Epithelial cell of umbilical artery (primary cell): ENCODE results near the gene SLC25A6. TPM values are rescaled to one million over a fixed set of nuclear protein-coding genes. Genes with fewer than 3 reads are reported as not detected.

ENCODE experiments used
- total RNA-seq: library from RNA; depleted of rRNA; stranded (reverse); fragments of >200 nt; gene quantifications from 2 replicates; pipeline ENCODE4 v1.2.3, GENCODE V29; 2014

The SLC25A6 gene
- total RNA-seq: 80.2 and 184 TPM in 2 replicates

DNA sequence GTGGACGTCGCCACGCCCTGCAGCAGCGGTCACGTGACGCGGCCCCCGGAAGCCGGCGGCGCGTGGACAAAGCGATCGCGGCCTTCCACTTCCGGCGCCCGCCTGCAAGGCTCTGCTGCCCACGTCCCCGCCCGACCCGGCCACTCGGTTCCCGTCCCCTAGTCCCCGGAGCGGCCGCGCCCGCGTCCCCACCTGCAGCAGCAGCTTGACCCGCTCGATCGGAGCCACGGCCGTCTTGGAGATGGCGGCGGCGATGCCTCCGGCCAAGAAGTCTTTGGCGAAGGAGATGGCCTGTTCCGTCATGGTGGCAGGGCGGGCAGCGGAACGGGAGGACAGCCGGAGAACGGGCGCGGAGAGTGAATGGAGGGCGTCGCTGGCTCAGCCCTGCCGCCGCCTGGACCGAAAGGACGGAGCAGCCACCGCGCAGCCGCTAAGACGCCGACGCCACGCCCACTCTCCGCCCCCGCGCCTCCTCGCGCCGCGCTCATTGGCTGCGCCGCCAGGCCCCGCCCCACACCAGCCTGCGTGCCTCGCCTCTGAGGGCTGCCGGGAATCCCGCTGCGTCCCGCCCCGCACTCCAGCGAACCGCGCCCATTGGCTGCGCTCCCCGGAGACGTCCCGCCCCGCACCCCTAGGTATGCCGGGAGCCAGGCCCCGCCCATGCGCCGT, at the start of gene SLC25A6:
Gene SLC25A6 (minus strand): TSS at position 407 of the 669 bp plus-strand sequence. CDS start 104 bp downstream, at position 303.

DNA sequence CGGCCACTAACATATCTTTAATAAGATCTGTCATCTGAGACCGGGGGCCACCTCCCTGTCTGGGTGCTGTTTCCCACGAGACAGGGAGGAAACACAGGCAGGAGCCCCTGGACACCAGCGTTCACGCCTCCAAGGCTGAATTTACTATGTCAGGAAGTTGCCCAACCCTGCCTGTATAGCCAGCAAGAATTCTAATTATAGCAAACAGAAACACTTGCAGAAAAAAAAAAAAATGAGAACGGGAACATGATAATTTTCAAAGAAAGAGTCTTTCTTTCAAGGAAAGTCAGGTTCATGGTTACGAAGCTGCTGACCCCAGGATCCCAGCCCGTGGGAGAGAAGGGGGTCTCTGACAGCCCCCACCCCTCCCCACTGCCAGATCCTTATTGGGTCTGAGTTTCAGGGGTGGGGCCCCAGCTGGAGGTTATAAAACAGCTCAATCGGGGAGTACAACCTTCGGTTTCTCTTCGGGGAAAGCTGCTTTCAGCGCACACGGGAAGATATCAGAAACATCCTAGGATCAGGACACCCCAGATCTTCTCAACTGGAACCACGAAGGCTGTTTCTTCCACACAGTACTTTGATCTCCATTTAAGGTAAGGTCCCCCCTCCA, 55.5 kb downstream of the SLC25A6 start, which contains the start of gene IL3RA:
Gene IL3RA (plus strand): TSS at position 455 of the 613 bp plus-strand sequence. CDS start 4,981 bp downstream, outside the sequence.

Other genes with a start within 250 kb of the SLC25A6 start
- not detected in 2 replicates for gene CRLF2, start 179.5 kb downstream of the SLC25A6 start, total RNA-seq
- gene CSF2RA, start 123.3 kb downstream of the SLC25A6 start, total RNA-seq: not detected in 2 replicates
- 8.1 and 10.4 TPM in 2 replicates for gene IL3RA, start 55.3 kb downstream of the SLC25A6 start, total RNA-seq
- 12.2 and 21.1 TPM in 2 replicates for gene ASMTL, start 60.8 kb upstream of the SLC25A6 start, total RNA-seq
- not detected in 2 replicates for gene P2RY8, start 145.1 kb upstream of the SLC25A6 start, total RNA-seq
- gene AKAP17A, start 199.5 kb upstream of the SLC25A6 start, total RNA-seq: 17.2 and 28.4 TPM in 2 replicates
- gene ASMT, start 222.9 kb upstream of the SLC25A6 start, total RNA-seq: not detected in 2 replicates